HFFc6 (cell line): Measurements from ENCODE around the gene PEA15. TPM values are rescaled to one million over a fixed set of nuclear protein-coding genes. Genes with fewer than 3 reads are reported as not detected.

Source experiments
- DNase-seq: peaks from one replicate; pipeline ENCODE4 v3.0.0-alpha.2; 2018
- H3K27ac Mint-ChIP-seq: 2 replicates; pipeline ENCODE4 v1.8.0; 2020; ENCODE audit warnings: mild to moderate bottlenecking, mixed read lengths
- H3K27me3 Mint-ChIP-seq: 2 replicates; pipeline ENCODE4 v1.8.0; 2021; ENCODE audit warnings: mild to moderate bottlenecking, moderate library complexity, mixed read lengths; ENCODE audit not compliant: insufficient read depth
- H3K36me3 Mint-ChIP-seq: 2 replicates; pipeline ENCODE4 v1.8.0; 2021; ENCODE audit warnings: low read depth, mixed read lengths
- H3K4me1 Mint-ChIP-seq: 2 replicates; pipeline ENCODE4 v1.8.0; 2020; ENCODE audit warnings: low read depth, mixed read lengths
- H3K4me3 Mint-ChIP-seq: 2 replicates; pipeline ENCODE4 v1.8.0; 2020; ENCODE audit warnings: mild to moderate bottlenecking, moderate library complexity, mixed read lengths
- H3K9me3 Mint-ChIP-seq: 2 replicates; pipeline ENCODE4 v1.8.0; 2020; ENCODE audit warnings: mild to moderate bottlenecking, mixed read lengths
- total RNA-seq, 6 experiments: library from RNA; stranded (reverse); fragmentation: NEBNext Ultra II Directional; extraction: Animal tissue kit (Norgen Biotek cat#: 25700); gene quantifications; 2 replicates in 1 of 6; 3 replicates in 5 of 6; pipeline ENCODE4 v1.2.3, GENCODE V29; 2021
- TF ChIP-seq, protein P1 (sequence below): fragments of 200-600 bp; sonication (generic); IDR thresholded peaks from 2 replicates; pipeline ENCODE4 v1.5.0; 2021; ENCODE audit warnings: antibody characterized with exemption, mild to moderate bottlenecking

The PEA15 gene
- total RNA-seq, 6 experiments from 2014 or later = 448 to 538 (median 470) TPM

DNA sequence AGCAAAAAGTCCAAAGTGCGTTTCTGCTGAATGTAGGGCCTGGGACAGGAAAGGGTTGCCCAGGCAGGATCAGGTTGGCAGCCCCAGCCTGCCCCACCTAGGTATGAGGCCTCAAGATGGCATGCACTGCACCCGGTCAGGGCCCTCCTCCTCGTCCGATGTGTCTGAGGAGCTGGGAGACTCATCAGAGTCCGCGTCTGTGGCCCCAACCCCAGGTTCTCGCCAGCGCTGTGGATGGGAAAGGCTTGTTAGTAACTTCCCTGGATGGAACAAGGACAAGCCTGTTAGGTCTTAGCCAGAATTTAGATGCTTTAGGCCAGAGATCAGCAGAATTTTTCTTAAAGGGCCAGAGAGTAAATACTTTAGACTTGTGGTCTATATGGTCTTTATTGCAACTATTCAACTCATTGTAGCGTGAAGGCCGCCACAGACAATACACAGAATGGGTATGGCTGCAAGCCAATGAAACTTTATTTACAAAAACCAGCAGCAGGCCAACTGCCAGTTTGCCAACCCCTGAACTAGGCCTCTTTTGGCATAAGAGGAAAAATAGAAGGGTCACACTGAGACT, 12.4 kb downstream of the PEA15 start:
- TF ChIP-seq, protein P1, sequence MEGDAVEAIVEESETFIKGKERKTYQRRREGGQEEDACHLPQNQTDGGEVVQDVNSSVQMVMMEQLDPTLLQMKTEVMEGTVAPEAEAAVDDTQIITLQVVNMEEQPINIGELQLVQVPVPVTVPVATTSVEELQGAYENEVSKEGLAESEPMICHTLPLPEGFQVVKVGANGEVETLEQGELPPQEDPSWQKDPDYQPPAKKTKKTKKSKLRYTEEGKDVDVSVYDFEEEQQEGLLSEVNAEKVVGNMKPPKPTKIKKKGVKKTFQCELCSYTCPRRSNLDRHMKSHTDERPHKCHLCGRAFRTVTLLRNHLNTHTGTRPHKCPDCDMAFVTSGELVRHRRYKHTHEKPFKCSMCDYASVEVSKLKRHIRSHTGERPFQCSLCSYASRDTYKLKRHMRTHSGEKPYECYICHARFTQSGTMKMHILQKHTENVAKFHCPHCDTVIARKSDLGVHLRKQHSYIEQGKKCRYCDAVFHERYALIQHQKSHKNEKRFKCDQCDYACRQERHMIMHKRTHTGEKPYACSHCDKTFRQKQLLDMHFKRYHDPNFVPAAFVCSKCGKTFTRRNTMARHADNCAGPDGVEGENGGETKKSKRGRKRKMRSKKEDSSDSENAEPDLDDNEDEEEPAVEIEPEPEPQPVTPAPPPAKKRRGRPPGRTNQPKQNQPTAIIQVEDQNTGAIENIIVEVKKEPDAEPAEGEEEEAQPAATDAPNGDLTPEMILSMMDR = no peak
- Mint-ChIP-seq H3K27ac (peak overlapping the region; percentile 90), H3K36me3 (peaks cover 40% of the 10 kb centered on the region), H3K4me3 (no peak overlapping the region), H3K27me3 (peaks cover 5% of the 10 kb centered on the region), H3K4me1 (peaks cover 70% of the 10 kb centered on the region), H3K9me3 (no peaks in the 10 kb centered on the region)
- no peak for DNase-seq

DNA sequence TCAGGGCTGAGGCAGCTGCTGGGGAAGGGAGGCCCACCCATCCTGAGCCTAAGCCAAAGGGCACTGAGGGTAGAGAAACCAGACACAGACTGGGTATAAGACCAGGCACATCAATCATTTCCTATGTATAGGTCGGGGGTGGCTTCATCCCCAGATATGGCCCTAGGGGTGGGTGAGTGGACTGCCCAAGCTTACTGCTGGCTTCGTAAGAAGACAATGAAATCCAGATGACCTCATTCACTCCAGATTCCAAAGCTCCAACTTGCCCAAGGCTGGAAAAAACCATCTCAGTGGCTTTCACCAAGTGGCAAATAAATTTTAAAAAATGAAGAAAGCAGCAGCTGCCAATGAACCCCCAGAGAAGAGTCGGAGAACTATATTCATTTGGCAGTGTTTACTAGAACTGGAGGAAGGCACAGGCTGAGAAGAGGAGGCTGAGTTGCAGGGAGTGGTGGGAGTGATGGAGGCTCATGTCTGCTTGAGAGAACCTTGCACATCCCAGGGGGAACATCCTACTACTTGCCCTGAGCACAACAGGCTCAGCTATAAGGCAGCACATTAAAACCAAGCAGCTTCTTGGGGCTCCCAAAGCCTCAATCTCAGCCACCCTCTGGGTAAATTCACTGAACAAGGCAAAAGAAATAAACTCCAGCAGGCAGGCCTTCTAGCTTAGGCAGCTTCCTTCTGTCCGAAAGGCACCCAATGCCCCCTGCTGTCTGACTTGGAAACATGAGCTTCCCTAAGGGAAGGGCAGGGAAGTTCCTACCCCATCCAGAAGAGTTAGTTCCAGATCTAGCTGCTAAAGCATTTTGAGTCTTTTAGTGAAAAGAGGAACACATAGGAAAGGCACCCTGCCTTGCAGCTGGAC, 14.1 kb downstream of the PEA15 start:
- no peaks in the 10 kb centered on the region for H3K9me3 Mint-ChIP-seq
- no peak overlapping the region for H3K4me3 Mint-ChIP-seq
- H3K4me1 Mint-ChIP-seq = peaks cover 60% of the 10 kb centered on the region
- TF ChIP-seq, protein P1 = peak; percentile 79
- peak overlapping the region; percentile 90 for H3K27ac Mint-ChIP-seq
- H3K36me3 Mint-ChIP-seq = peaks cover 33% of the 10 kb centered on the region
- no peaks in the 10 kb centered on the region; the same call in none of the 2 replicates for H3K27me3 Mint-ChIP-seq
- DNase-seq = peak; percentile 76

DNA sequence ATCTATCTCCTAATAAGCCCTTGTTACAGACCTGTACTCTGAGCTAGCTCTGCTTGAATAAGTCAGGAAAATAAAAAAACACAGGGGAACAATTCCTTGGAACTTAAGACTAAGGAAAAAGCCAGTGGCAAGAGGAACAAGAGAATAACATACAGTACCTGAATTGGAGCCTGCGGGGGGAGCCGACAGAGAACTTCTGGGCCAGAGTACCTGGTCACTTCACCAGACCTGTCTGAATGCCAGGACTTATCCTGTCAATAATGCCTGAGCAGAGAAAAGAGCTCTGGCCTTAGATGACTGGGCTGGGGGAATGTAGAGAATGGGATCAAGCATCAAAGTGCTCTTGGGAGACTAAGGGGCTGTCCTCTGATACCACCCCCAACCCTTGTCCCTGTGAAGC, 15.1 kb downstream of the PEA15 start:
- Mint-ChIP-seq H3K9me3 (no peaks in the 10 kb centered on the region), H3K36me3 (peaks cover 31% of the 10 kb centered on the region), H3K4me1 (peaks cover 50% of the 10 kb centered on the region), H3K4me3 (no peak overlapping the region), H3K27me3 (no peaks in the 10 kb centered on the region; the same call in none of the 2 replicates), H3K27ac (peak overlapping the region; percentile 15; the same call in 1 of the 2 replicates)
- TF ChIP-seq, protein P1 = no peak
- no peak for DNase-seq

DNA sequence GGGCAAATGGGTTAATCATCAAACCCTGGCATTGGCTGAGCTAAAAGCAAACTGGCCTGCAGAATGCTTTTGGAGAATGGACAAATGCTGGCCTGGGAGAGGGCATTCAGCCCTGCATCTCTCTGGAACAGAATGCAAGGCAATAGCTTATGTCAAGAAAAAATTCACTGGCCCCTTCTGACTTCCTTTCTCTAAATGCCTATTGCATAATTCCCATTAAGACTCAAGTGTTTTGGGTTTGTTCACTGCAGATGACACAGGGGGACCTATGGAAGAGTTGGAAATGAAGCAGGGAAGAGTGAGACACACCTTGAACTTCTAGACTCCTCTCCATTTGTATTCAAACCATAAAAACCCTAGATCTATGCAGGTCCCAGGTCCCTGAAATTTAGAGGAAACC, 15.9 kb downstream of the PEA15 start:
- TF ChIP-seq, protein P1 = no peak
- no peak overlapping the region for H3K4me3 Mint-ChIP-seq
- H3K27me3 Mint-ChIP-seq = no peaks in the 10 kb centered on the region; the same call in none of the 2 replicates
- H3K4me1 Mint-ChIP-seq = peaks cover 42% of the 10 kb centered on the region
- H3K27ac Mint-ChIP-seq = no peak overlapping the region
- no peaks in the 10 kb centered on the region for H3K9me3 Mint-ChIP-seq
- peaks cover 23% of the 10 kb centered on the region for H3K36me3 Mint-ChIP-seq
- no peak for DNase-seq

DNA sequence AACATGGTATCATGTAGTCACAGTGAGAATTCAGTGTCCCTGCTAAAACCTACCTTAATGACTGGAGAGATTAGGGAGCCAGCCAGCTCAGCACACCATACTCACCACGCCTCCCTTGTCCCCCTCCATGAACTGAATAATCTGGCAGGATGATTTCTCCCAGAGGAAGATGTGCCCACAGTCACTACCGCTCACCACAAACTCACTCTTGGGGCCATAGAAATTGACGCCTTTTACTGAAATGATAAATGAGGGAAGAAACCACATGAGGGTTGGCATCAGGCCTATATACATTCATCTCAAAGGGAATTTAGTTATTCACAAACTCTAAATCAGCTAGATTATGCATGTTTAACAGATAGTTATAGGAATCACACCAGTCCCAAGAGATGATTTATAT, 17.4 kb downstream of the PEA15 start:
- TF ChIP-seq, protein P1 = no peak
- Mint-ChIP-seq H3K9me3 (no peaks in the 10 kb centered on the region), H3K27ac (no peak overlapping the region), H3K4me3 (no peak overlapping the region), H3K27me3 (no peaks in the 10 kb centered on the region; the same call in none of the 2 replicates), H3K36me3 (peaks cover 17% of the 10 kb centered on the region), H3K4me1 (peaks cover 28% of the 10 kb centered on the region)
- DNase-seq = no peak
